ENCODE results near the gene DGKQ. TPM values are rescaled to one million over a fixed set of nuclear protein-coding genes. Genes with fewer than 3 reads are reported as not detected.
"Not testable (repeated sequence)": the region's sequence is repeated elsewhere in the genome, so short reads cannot be mapped to it uniquely, and the experiment has no call there.

DGKQ gene
- total and polyA plus RNA-seq, 9 of the 15 experiments (the other 6 are each of a cell fraction or from before 2014, with no cell fraction given) = 0.17 to 22.0 (median 5.6) TPM

- no peak for TF ChIP-seq ZBTB9 (CRISPR knock-in tag; IDR thresholded peaks at IDR 0.05)
- TF ChIP-seq SMARCA5 (IDR thresholded peaks at IDR 0.05) = no peak
- TF ChIP-seq UBTF (IDR thresholded peaks at IDR 0.05; ENCODE audit: borderline replicate concordance in 1 of 2, low read depth in 2 of 2, low read length in 2 of 2) = no peak
- TF ChIP-seq ZNF436 (CRISPR knock-in tag; IDR thresholded peaks at IDR 0.05) = no peak
- no peak for TF ChIP-seq THAP12 (CRISPR knock-in tag; IDR thresholded peaks at IDR 0.05)
These were observed 51.5 kb downstream of the DGKQ start (continued) for GRCh38 chr4:921830-922331.

GRCh38 chr4:919004-919680, 54.2 kb downstream of the DGKQ start:
- H3K9me3 ChIP-seq (replicated peaks; ENCODE audit: control insufficient read depth, insufficient read depth, low read depth, low read length); intact Hi-C loops (cut with micrococcal nuclease); H3K27me3 ChIP-seq (ENCODE audit: control insufficient read depth in 2 of 2, insufficient read depth in 2 of 2, low read length in 2 of 2); H3K9me1 ChIP-seq (ENCODE audit: control insufficient read depth, insufficient read depth, low read length); FAIRE-seq; H3K4me3 ChIP-seq; H3K36me3 ChIP-seq (ENCODE audit: control insufficient read depth, insufficient read depth, low read length); CTCF ChIA-PET (ENCODE audit: low intra/inter-chr PET ratio); H4K20me1 ChIP-seq (replicated peaks; ENCODE audit: control insufficient read depth, insufficient read depth, low read length); H3K4me2 ChIP-seq (ENCODE audit: insufficient read depth, low read length); H2AFZ ChIP-seq (ENCODE audit: low read depth, low read length); ATAC-seq; H3K27ac ChIP-seq (ENCODE audit: extremely low read depth, low read depth, low read length); in situ Hi-C loops (cut with MboI); BruUV-seq (replicated peaks); DNase-seq (ENCODE audit: extremely low read depth in 1 of 4, low spot score in 3 of 4): not testable (repeated sequence)
- WGBS (ENCODE audit: insufficient coverage, low coverage, missing lambda C conversion rate) = 97% methylated on average over 13 of the region's 15 CpGs
- POLR2A ChIA-PET = interaction anchor here (1.6 kb wide), 1 partner anchor 13 kb away, joined by 4 read pairs; the partner anchor contains the start of genes GAK and TMEM175
- Histone ChIP-seq H3K9ac (ENCODE audit: insufficient read depth in 1 of 2, low read depth in 2 of 2, low read length in 2 of 2) (peak overlapping the region in 1 of 2 experiments; percentile 68; a peak in 2 of 4 replicates), H3K79me2 (ENCODE audit: control insufficient read depth, insufficient read depth, low read length) (peaks cover 93% of the 10 kb centered on the region), H3K4me1 (replicated peaks in 1 of 2; ENCODE audit: control insufficient read depth in 2 of 2, insufficient read depth in 2 of 2, low read length in 2 of 2) (peaks cover 4 to 16% of the 10 kb centered on the region in 2 experiments; a peak in 4 of 5 replicates)

- H3K27me3 ChIP-seq (ENCODE audit: control insufficient read depth in 2 of 2, insufficient read depth in 2 of 2, low read length in 2 of 2); ATAC-seq; H3K4me3 ChIP-seq; in situ Hi-C loops (cut with MboI); intact Hi-C loops (cut with micrococcal nuclease); H3K4me2 ChIP-seq (ENCODE audit: insufficient read depth, low read length); CTCF ChIA-PET (ENCODE audit: low intra/inter-chr PET ratio); H3K9ac ChIP-seq (ENCODE audit: insufficient read depth in 1 of 2, low read depth in 2 of 2, low read length in 2 of 2); POLR2A ChIA-PET; FAIRE-seq; DNase-seq (ENCODE audit: extremely low read depth in 1 of 4, low spot score in 3 of 4); BruUV-seq (replicated peaks); H3K9me3 ChIP-seq (replicated peaks; ENCODE audit: control insufficient read depth, insufficient read depth, low read depth, low read length); H3K36me3 ChIP-seq (ENCODE audit: control insufficient read depth, insufficient read depth, low read length); H4K20me1 ChIP-seq (replicated peaks; ENCODE audit: control insufficient read depth, insufficient read depth, low read length); H3K27ac ChIP-seq (ENCODE audit: extremely low read depth, low read depth, low read length); H3K9me1 ChIP-seq (ENCODE audit: control insufficient read depth, insufficient read depth, low read length); H2AFZ ChIP-seq (ENCODE audit: low read depth, low read length): not testable (repeated sequence)
- Histone ChIP-seq H3K4me1 (replicated peaks in 1 of 2; ENCODE audit: control insufficient read depth in 2 of 2, insufficient read depth in 2 of 2, low read length in 2 of 2) (peaks cover 2 to 16% of the 10 kb centered on the region in 2 experiments; a peak in 2 of 5 replicates), H3K79me2 (ENCODE audit: control insufficient read depth, insufficient read depth, low read length) (peaks cover 87% of the 10 kb centered on the region)
- 97% methylated on average over 5 of the region's 6 CpGs for WGBS (ENCODE audit: insufficient coverage, low coverage, missing lambda C conversion rate)
These were observed 54.8 kb downstream of the DGKQ start for GRCh38 chr4:918591-918990.
